Measurements from ENCODE around the gene GALNT12.

The GALNT12 gene

GRCh38 chr9:98899408-98900056 is 92.1 kb downstream of the GALNT12 start:
- Histone ChIP-seq H3K36me3 (replicated peaks; ENCODE audit: low read depth, low read length) (no peaks in the 10 kb centered on the region), H3K4me3 (ENCODE audit: low read length) (no peak overlapping the region), H3K4me1 (ENCODE audit: low read length) (no peaks in the 10 kb centered on the region), H3K27me3 (ENCODE audit: low read depth, low read length) (peaks cover 28% of the 10 kb centered on the region), H3K9ac (ENCODE audit: low read length) (no peak overlapping the region), H3K4me2 (ENCODE audit: low read length) (no peak overlapping the region), H3K9me3 (ENCODE audit: insufficient read depth, low read length) (no peaks in the 10 kb centered on the region), H3K27ac (ENCODE audit: low read length) (no peak overlapping the region), H3K79me2 (ENCODE audit: low read length) (no peaks in the 10 kb centered on the region), H2AFZ (ENCODE audit: low read depth, low read length) (no peak overlapping the region), H4K20me1 (ENCODE audit: insufficient read depth, low read length) (no peaks in the 10 kb centered on the region)
- TF ChIP-seq EZH2phosphoT487 (IDR thresholded peaks at IDR 0.05; ENCODE audit: low read depth): no peak
- no peak for TF ChIP-seq CTCF (IDR thresholded peaks at IDR 0.05; ENCODE audit: low read depth, low read length)
